A375 (cell line): ENCODE results near the gene PRSS12. TPM values are rescaled to one million over a fixed set of nuclear protein-coding genes. Genes with fewer than 3 reads are reported as not detected.

ENCODE experiments used
- small RNA-seq: library from RNA; depleted of rRNA; stranded (forward); fragments of <200 nt; gene quantifications from one replicate; pipeline ENCODE3, GENCODE V24; 2014
- total RNA-seq: library from RNA; depleted of rRNA; stranded (reverse); fragments of >200 nt; shearing (Covaris generic); gene quantifications from 2 replicates; pipeline ENCODE4 v1.2.3, GENCODE V29; 2014; rRNA removed

Gene PRSS12, protein sequence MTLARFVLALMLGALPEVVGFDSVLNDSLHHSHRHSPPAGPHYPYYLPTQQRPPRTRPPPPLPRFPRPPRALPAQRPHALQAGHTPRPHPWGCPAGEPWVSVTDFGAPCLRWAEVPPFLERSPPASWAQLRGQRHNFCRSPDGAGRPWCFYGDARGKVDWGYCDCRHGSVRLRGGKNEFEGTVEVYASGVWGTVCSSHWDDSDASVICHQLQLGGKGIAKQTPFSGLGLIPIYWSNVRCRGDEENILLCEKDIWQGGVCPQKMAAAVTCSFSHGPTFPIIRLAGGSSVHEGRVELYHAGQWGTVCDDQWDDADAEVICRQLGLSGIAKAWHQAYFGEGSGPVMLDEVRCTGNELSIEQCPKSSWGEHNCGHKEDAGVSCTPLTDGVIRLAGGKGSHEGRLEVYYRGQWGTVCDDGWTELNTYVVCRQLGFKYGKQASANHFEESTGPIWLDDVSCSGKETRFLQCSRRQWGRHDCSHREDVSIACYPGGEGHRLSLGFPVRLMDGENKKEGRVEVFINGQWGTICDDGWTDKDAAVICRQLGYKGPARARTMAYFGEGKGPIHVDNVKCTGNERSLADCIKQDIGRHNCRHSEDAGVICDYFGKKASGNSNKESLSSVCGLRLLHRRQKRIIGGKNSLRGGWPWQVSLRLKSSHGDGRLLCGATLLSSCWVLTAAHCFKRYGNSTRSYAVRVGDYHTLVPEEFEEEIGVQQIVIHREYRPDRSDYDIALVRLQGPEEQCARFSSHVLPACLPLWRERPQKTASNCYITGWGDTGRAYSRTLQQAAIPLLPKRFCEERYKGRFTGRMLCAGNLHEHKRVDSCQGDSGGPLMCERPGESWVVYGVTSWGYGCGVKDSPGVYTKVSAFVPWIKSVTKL
- 23.1 and 25.9 TPM in 2 replicates for total RNA-seq

DNA sequence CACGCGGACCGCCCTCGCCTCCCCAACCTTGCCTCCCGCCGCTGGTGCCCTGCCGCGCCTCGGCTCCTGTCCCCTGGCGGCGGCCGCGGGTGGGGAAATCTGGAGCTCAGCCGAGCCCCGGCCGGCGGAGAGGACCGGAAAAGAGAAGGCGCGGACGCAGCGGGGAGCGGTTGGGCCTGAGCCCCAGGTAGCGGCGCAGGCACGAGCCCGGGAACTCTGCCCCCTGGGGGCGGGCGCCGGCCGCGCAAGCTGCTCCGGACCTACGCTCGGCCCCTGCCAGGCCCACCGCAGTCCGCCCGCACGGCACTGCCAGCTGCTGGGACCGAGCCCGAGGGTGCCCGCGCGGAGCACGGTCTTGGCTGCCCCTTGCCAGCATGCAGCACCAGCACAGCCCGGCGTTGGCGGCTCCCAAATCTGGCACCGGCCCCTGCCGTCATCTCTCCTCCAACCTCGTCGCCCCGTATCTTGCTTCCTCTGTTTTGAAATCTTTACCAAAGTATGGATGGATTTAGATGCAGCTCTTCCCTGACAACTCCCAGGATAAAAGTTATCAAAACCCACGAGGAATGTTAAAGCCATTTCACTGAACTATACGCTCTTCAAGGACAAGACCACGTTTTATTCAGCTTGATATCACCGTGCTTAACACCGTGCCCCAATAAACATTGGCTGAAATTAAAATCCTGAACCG lies at the start of gene PRSS12:
PRSS12 (minus strand) TSS at position 161 of the 691 bp plus-strand sequence. CDS start 283 bp downstream, outside the sequence.

Small RNAs within 50 kb of the gene (small RNA-seq; reads per million reads assigned to genes)
- not detected for gene SNORA24
